Spleen (tissue), 7 donors: Measurements from ENCODE around the gene TMOD2.

Experiments
- POLR2A ChIP-seq, 3 donors: fragments of 450-650 bp; IDR thresholded peaks; one replicate each; pipeline ENCODE4 v1.5.1; 2017; ENCODE audit warnings: antibody characterized with exemption in 3 of 3, mild to moderate bottlenecking in 1 of 3
- TF ChIP-seq, protein P1 (sequence below), 11 experiments: fragments of 200-600 bp in 7 of 11; fragments of 450-650 bp in 4 of 11; sonication (generic) in 4 of 11; IDR thresholded peaks in 8 of 11; conservative IDR thresholded peaks in 3 of 11; 1 replicate in 7 of 11; 2 replicates in 4 of 11; pipeline versions ENCODE4 v1.4.0 to v1.8.0; 2016 to 2021; ENCODE audit warnings: antibody characterized with exemption in 11 of 11, inconsistent platforms in 4 of 11, mild to moderate bottlenecking in 1 of 11
- donor health status: DM: no; HTN: no; CAD: no; lungs with moderate emphysema.
- donor health status: DM: no; HTN: no; CAD: no.
- donor health status: DM: no; HTN: no; CAD: no.

DNA sequence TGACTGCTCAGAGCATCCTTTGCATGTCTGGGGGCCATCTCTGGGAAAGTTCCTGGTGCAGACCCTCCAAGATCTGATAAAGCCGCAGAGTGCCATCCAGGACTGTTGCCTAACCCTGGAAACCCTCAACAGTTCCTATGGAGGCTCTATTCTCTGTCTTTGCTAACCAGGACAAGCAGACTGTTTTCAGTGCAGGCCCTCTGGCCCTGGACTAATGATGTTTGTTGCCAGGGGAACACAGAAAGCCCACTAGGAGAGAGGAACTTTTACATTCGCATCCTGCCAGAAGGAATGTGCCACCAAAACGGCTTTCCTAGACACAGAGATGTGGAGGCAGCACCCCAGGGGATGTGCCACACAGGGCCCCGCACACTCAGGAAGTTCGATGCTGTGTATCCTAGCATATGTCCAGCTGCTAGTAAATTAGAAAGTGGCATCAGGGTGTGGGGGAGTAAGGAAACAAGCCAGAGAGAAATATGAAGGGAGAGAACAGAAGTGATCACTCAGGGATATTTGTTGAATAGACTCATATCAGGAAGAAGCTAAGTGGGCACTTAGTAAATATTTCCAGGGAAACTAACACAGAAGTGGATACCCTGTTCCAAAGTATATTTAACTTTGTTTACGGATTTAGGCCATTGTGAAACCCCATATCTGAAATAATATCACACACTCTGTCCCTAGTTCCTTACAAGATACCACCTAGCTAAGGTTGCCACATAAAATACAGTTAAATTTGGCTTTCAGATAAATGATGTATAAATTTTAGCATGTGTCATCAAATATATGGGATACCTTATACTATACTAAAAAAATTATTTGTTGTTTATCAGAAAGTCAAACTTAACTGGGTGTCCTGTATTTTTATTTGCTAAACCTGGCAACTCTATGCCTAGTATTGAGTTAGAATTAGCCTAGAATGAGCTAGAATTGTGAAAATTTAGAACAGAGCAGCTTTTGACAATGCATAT is 48.2 kb downstream of the TMOD2 start:
- TF ChIP-seq, protein P1, sequence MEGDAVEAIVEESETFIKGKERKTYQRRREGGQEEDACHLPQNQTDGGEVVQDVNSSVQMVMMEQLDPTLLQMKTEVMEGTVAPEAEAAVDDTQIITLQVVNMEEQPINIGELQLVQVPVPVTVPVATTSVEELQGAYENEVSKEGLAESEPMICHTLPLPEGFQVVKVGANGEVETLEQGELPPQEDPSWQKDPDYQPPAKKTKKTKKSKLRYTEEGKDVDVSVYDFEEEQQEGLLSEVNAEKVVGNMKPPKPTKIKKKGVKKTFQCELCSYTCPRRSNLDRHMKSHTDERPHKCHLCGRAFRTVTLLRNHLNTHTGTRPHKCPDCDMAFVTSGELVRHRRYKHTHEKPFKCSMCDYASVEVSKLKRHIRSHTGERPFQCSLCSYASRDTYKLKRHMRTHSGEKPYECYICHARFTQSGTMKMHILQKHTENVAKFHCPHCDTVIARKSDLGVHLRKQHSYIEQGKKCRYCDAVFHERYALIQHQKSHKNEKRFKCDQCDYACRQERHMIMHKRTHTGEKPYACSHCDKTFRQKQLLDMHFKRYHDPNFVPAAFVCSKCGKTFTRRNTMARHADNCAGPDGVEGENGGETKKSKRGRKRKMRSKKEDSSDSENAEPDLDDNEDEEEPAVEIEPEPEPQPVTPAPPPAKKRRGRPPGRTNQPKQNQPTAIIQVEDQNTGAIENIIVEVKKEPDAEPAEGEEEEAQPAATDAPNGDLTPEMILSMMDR (IDR thresholded peaks at IDR 0.05 in 8 of 11, conservative IDR thresholded peaks at IDR 0.05 in 3 of 11), result no peak
- TF ChIP-seq POLR2A (IDR thresholded peaks at IDR 0.05), result no peak
